22Rv1 (cell line): ENCODE measurements around the gene LCE2A.

Experiments used
- ZFX ChIP-seq: fragments of 450-650 bp; IDR thresholded peaks from 2 replicates; pipeline ENCODE4 v1.6.1; 2017; ENCODE audit warnings: antibody characterized with exemption, borderline replicate concordance
- TF ChIP-seq, protein P1 (sequence below): fragments of 450-650 bp; IDR thresholded peaks from 2 replicates; pipeline ENCODE4 v1.5.1; 2017; ENCODE audit warnings: mild to moderate bottlenecking

DNA sequence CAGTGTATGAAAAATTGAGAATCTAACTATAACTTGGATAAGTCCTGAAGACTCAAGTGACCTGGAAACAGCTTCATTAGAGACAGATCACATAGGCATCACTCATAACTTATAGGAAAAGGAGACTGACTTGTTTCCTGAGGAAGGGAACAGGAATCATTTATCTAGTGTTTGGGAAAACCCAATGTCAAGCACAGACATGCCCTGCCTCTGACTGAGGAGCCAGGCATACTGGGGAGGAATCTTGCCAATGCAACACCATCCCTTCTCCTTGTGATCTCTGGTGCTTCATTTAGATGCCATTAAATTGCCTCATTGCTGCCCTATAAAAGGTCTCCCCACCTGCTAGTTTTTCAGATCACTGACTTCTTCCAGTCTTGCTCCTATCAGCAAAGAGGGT is 20.1 kb downstream of the LCE2A start:
- TF ChIP-seq, protein P1, sequence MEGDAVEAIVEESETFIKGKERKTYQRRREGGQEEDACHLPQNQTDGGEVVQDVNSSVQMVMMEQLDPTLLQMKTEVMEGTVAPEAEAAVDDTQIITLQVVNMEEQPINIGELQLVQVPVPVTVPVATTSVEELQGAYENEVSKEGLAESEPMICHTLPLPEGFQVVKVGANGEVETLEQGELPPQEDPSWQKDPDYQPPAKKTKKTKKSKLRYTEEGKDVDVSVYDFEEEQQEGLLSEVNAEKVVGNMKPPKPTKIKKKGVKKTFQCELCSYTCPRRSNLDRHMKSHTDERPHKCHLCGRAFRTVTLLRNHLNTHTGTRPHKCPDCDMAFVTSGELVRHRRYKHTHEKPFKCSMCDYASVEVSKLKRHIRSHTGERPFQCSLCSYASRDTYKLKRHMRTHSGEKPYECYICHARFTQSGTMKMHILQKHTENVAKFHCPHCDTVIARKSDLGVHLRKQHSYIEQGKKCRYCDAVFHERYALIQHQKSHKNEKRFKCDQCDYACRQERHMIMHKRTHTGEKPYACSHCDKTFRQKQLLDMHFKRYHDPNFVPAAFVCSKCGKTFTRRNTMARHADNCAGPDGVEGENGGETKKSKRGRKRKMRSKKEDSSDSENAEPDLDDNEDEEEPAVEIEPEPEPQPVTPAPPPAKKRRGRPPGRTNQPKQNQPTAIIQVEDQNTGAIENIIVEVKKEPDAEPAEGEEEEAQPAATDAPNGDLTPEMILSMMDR = no peak
- TF ChIP-seq ZFX = no peak
